ENCODE measurements around the gene ARFGEF3.
"Not testable (repeated sequence)": the region's sequence is repeated elsewhere in the genome, so short reads cannot be mapped to it uniquely, and the experiment has no call there.

The ARFGEF3 gene

DNA sequence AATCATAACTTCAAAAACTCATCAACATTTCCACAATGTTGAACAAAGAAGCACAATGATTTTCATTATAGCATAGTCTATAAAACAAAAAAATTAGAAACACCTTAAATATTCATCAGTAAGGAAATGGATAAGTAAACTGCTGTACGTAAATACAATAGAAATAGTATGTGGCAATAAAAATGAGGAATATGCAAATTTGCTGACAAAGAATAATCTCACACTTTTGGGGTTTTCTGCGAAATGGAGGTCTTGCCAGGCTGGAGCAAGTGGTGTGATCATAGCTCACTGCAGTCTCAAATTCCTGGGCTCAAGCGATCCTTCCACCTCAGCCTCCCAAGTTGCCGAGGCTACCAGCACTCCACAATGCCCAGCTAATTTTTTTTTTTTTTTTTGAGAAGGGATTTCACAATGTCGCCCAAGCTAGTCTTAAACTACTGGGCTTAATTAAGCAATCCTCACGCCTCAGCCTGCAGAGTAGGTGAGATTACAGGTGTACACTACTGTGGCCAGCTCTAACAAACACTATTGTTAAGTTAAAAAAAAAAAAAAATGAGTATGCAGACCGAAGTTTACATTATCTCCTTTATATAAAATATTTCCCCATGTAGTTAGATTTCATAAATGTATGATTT, 157.1 kb downstream of the ARFGEF3 start:
- DNase-seq: no peak

DNA sequence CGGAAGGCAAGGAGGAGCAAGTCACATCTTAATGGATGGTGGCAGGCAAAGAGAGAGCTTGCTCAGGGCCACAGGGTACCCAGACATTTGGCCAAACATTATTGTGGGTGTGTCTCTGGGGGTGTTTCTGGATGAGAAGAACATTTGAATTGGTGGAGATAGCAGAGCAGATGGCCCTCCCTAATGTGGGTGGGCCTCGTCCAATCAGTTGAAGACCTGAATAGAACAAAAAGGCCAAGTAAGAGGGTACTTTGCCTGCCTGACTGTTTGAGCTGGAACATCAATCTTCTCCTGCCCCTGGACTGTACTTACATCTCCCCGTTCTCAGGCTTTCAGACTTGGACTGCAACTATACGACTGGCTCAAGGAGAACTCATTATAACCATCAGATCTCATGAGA, 160.2 kb downstream of the ARFGEF3 start:
- DNase-seq: no peak

DNA sequence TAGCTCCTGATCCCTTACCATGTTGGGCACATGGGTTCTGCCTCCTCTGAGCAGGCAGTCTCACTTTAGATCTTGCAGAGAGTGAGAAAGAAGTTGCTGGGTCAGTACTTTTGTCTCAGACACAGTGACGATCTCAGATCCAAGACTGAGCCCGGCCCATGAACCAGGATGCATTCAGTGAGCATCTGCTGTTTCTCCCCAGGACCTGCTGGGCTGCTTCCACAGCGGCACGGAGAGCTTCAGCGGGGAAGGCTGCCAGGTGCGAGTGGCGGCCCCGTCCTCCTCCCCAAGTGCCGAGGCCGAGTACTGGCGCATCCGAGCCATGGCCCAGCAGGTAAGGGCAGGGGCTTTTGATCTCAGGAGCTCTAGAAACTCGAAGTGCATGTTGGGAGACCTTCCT, 162.1 kb downstream of the ARFGEF3 start:
- DNase-seq: no peak

DNA sequence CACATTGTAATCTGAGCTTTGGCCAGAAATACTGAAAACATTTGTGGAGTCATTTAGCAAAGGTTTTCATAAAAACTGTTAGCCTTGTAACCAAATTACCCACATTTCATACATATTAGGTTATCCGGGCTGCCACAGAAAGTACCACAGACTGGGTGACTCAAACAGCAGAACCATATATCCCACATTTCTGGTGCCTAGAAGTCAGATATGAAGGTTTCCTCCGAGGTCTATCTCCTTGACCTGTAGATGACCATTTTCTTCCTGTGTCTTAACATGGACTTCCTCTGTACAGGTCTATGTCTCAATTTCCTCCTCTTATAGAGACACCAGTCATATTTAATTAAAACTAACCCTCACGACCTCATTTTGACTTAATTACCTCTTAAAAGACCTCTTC, 166.5 kb downstream of the ARFGEF3 start:
- DNase-seq: no peak

DNA sequence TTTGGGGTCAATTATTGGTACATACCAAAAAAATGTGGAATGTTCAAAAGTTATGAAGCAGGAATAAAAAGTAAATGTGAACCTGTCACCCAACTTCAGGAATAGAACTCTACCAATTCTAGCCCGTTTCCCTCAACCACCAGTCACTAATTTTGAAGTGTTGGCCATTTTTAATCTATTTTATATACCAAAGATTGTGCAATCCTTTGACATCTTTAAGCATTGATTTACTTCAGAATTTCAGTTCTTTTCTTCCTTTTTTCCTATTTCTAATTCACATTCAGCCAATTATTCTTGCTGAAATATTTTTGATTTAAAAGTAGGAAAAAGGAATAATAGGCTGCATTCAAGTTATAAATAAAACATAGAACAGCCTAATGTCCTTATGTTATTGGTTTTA, 169.0 kb downstream of the ARFGEF3 start:
- no peak for DNase-seq

DNA sequence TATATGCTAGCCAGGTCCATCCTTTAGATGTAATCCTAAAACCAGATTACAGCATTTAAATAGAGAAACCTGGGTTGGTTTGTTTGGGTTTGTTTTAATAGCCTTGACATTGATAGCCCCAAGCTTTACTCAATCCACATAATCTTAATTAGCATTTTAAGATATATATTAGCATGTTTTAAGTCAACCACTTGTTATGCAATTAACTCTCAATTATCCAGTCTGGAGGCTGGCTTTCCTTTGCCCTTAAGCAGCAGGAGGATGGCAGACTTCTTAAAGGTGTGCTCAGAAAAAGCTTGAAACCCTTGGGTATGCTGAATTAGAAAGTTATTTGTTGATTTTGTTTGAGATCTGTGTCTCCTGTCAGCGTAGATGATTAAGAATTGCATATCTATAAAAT, 169.7 kb downstream of the ARFGEF3 start:
- DNase-seq: no peak

DNA sequence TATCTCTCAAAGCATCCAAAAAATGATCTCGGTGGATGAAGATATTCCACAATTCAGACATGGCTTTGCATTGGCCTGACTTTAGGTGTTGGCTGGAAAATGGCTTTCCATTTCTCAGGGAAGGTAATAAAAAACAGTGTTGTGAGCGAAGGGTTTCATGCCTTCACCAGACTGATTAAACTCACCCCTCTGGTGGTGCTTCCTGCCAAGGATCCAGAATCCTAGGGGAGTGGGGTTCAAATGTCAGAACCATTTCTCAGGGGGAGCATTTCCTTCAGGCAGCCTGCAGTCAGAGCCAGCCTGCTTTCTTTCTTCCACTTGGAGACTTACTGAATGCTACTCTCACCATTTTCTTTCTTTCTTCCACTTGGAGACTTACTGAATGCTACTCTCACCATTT, 170.2 kb downstream of the ARFGEF3 start:
- DNase-seq: no peak

DNA sequence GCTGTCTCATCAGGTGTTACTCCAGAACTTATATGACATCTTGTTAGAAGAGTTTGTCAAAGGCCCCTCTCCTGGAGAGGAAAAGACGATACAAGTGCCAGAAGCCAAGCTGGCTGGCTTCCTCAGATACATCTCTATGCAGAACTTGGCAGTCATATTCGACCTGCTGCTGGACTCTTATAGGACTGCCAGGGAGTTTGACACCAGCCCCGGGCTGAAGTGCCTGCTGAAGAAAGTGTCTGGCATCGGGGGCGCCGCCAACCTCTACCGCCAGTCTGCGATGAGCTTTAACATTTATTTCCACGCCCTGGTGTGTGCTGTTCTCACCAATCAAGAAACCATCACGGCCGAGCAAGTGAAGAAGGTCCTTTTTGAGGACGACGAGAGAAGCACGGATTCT, 172.3 kb downstream of the ARFGEF3 start:
- no peak for DNase-seq

DNA sequence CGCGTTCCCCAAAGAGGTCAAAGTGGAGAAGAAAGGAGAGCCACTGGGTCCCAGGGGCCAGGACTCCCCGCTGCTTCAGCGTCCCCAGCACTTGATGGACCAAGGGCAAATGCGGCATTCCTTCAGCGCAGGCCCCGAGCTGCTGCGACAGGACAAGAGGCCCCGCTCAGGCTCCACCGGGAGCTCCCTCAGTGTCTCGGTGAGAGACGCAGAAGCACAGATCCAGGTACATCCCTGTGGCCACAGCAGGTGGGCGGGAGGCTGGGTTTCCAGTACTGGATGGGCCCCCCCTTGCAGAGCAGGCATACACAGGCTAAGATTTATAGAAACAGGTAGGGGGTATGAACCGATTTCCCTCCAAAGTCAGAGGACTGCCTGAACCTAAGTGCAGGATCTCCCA, 173.2 kb downstream of the ARFGEF3 start:
- DNase-seq: no peak

DNA sequence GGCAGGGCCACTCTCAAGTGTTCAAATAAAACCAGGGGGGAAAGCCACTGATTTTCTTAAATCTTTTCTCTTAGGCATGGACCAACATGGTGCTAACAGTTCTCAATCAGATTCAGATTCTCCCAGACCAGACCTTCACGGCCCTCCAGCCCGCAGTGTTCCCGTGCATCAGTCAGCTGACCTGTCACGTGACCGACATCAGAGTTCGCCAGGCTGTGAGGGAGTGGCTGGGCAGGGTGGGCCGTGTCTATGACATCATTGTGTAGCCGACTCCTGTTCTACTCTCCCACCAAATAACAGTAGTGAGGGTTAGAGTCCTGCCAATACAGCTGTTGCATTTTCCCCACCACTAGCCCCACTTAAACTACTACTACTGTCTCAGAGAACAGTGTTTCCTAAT, 174.5 kb downstream of the ARFGEF3 start:
- DNase-seq: no peak

DNA sequence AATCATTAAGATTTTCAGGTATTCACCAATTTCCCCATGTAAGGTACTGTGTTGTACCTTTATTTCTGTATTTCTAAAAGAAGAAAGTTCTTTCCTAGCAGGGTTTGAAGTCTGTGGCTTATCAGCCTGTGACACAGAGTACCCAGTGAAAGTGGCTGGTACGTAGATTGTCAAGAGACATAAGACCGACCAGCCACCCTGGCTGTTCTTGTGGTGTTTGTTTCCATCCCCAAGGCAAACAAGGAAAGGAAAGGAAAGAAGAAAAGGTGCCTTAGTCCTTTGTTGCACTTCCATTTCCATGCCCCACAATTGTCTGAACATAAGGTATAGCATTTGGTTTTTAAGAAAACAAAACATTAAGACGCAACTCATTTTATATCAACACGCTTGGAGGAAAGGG, 175.3 kb downstream of the ARFGEF3 start:
- no peak for DNase-seq

DNA sequence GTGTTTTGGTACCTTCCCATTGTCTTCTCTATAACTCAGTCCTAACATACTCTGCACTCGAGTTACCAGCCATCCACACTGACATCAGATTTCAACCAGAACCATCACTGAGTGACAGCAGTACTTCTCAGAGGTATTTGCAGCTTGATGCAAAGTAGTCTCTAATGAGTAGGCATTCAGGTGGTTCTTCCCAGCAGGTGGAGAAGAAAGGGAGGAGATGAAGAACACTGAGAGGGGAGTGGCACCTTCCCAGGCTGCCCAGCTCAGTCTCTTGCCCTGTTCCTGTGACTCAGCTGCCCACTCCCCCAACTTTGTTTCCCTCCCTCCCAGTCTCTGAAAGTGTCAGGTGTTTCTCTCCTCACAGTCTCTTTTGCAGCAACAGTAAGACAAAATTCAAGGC, 177.3 kb downstream of the ARFGEF3 start:
- DNase-seq: no peak

DNA sequence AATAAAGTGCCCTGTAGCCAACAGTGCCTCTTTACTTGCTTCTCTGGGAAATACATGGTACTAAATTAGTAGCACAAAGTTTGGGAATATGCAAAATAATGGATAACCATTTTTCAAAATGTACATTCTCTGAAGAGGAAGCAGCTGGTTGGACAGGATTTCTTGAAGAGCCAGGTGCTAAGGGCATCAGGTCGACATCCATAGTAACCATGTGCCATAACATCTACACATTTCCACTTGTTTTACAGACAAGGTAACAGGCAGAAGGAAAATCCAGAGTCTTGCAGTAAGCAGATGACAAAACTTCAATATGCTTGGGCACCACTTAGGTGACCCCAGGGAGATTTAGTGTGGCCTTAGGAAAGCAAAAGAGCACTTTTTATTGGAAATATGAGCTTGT, 179.4 kb downstream of the ARFGEF3 start:
- no peak for DNase-seq

DNA sequence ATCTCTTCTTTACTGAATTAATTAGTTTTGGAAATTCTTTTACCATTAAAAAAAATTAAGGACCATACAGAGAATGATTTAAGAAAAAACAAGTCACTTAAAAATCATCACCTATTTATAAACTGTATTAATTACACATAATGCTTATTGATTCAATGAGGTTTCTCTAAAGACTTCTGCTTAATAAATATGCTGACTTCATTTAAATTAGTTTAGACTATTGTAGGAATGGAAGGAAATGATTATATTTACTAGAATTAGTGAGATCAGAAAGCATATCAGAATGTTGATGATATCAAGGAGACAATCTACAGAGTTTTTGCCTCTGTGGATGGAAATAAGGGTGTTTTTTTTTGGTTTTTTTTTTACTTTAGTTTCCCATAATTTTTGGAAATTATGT, 181.4 kb downstream of the ARFGEF3 start:
- DNase-seq: no peak

DNA sequence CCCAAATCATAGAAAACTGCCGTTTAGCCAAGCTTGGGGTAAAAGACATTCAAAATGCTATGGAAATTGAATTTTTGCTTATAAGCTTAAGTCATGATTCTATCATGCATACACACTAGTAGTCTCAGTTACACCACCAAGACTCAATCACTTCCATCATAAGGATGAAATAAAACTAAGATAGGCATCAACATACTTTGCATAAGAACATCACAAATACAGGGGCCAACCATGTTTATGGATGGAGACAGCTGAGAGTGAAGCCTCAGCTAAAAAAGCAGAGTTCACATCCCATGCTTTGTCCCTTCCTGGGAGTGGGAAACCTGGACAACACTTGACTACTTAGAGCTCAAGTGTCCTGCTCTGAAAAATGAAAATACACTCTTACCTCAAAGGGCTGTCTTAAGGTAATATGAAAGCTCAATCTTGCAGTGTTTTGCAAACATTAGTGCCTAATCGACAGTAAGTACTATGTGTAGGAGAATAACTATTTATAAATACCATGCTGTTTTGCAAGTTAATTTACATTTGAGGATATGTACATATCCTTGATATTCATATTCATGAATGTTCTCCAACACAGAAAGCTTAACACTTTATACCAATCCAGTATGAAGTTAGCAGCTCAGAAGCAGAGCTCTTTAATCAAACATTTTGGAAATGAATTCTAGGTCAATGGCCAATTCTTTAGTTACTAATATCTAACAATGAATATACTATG, 184.0 kb downstream of the ARFGEF3 start:
- DNase-seq: no peak

DNA sequence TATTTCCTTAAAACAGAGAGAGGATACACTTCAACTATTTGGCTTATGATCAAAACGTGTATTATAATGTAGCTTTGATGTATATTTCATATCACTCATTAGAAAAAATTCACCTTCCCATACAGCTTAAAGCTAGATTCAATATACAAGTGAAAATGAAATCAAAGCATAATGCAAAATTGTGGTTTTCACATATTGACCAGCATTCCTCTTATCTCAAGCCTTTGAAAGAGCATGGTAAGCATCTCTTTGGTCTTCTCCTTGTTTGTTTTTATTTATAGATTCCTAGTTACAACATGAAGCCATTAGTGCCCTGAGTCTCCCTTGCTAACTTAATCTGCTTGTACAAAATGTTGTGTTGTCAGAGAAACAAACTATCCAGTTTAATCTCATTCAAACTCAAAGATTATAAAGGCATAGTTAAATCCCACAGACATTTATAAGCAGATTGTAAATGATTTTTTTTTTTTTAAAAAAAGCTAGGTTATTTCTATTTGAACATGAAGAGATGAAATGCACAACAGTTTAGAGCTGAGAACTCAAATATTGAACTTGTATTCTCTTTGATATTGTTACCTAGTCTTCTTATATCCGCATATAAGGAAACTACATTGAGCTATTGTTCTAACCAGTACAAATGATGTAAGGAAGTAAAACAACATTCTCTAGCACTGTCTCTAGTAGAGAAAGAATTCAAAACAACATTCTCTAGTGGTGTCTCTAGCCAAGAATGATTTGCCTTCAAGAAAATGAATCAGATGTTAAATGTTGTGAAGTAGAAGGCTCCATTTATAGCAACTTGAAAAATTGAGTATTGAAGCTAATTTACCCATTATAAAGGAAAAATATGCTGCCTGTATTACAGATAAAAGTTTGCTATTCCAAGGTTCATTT, 184.8 kb downstream of the ARFGEF3 start:
- no peak for DNase-seq

DNA sequence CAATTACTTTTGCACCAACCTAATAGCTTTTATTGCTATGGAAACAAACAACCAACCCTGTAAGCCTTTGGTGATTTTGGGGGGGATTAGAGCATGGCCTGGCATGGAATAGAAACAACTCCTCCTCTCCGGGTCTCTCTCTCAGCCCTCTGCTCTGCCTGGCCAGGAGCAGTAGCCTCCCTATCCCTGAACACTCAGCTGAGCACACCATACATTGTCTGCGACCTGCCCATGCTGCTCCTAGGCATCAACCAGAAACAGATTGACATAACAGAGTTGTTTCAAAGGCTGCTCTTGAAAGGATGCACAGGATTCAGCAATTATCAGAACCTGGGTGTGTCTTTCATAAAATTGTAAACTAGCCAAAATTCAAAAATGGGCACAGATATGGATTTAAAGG, 186.1 kb downstream of the ARFGEF3 start:
- DNase-seq: no peak

DNA sequence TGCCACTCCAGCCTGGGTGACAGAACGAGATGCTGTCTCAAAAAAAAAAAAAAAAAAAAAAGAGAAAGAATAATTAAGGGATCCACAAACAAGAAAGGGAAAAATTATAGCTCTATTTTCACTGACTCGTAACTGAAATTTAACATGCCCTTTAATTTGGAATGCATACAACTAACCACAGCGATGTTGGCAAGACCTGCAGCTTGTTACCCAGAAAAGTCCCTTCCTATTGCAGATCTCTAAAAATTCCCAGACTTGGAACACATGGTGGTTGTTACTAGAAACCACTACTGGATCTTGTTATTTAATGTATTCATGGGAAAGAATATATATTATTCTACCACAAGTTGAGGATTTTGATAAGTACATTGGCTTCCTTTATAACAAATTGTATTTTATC, 188.2 kb downstream of the ARFGEF3 start:
- DNase-seq: no peak

DNA sequence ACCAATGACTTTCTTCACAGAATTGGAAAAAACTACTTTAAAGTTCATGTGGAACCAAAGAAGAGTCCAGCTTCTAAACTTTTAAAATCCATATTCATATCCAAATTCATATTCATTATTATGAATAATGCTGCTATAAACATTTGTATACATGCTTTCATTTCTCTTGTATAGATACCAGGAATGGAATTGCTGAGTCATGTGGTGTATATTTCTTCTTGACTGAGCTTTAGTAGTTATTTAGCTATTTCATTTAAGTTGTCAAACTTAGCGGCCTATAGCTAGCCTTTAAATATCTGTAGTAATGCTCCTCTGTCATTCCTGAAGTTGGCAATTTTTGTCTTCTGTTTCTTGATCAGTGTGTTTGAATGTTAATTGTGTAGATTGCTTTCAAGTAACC, 196.2 kb downstream of the ARFGEF3 start:
- no peak for DNase-seq

DNA sequence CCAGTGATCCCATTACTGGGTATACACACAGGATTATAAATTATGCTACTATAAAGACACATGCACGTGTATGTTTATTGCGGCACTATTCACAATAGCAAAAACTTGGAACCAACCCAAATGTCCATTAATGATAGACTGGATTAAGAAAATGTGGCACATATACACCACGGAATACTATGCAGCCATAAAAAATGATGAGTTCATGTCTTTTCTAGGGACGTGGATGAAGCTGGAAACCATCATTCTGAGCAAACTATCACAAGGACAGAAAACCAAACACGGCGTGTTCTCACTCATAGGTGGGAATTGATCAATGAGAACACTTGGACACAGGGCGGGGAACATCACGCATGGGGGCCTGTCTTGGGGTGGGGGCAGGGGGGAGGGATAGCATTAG, 206.9 kb downstream of the ARFGEF3 start:
- not testable (repeated sequence) for DNase-seq

DNA sequence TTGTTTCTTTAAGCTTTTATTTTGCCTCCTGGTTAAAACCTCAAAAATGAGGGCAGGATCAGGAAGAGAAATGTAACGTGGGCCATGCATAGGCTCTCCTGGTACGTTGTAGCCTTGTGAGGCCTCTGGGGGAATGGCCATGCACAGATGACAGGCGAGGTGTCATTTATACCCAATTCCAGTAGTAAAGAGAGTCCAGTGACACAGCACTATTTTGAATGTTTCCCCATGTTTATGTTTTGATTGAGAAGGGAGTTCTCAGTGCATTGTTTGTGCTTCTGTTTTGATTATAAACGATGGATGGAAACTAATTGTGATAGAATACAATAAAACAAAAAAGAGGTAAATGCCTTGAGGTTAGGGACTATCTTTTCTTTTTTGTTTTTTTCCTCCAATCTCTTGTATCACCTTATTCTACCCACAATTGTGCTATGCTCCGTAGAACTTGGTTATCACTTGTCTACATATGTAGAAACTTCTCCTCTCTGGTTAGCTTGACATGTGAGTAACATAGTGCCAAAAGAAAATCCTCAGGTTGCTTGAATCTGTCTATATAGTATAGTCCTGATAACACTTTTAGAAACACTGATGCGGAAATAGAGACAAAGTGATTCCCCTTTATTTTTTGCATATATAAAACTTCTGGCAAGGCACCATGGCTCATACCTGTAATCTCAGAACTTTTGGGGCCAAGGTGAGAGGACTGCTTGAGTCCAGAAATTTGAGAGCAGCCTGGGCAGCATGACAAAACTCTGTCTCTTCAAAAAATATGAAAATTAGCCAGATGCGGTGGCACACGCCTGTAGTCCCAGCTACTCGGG, 209.1 kb downstream of the ARFGEF3 start:
- DNase-seq: no peak

DNA sequence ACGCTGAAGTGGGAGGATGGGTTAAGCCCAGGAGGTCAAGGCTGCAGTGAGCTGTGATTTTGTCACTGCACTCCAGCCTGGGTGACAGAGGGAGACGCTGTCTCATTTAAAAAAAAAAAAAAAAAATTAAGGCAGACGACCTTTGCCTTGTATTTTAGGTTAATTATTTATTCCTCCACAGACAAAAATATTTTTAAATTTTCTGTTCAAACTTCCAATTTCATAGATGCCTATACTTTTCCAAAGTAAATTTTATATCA, 209.6 kb downstream of the ARFGEF3 start:
- no peak for DNase-seq

DNA sequence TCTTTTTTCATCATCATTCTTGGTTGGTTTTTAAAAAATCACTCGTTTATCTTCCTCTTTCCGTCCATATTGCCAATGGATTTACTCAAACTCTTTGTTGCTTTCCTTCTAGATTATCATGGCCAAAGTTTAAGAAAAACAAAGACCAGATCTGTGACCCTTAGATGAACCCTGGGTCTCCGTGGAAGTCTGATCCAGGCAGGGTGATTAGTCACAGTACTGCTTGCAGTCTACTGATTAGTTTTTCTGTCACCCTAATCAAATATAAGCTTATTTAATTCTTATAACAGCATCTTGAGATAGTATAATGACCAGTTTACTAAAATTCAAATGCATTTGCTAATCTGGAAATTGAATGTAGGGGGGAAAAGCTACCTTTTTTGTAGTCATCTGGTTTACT, 210.0 kb downstream of the ARFGEF3 start:
- DNase-seq: no peak
